Glutamatergic neuron (in vitro differentiated cells): ENCODE data around the gene TTC34. TPM values are rescaled to one million over a fixed set of nuclear protein-coding genes. Genes with fewer than 3 reads are reported as not detected.

Experiments
- DNase-seq: peaks from one replicate; pipeline ENCODE4 v3.0.0; 2022
- H3K27ac Mint-ChIP-seq: one replicate; pipeline ENCODE4 v1.8.0; 2020; ENCODE audit warnings: mild to moderate bottlenecking, mixed read lengths, inconsistent platforms; ENCODE audit not compliant: unreplicated experiment
- H3K27me3 Mint-ChIP-seq: one replicate; pipeline ENCODE4 v1.8.0; 2020; ENCODE audit warnings: mild to moderate bottlenecking, moderate library complexity, mixed read lengths, inconsistent platforms; ENCODE audit not compliant: unreplicated experiment
- H3K36me3 Mint-ChIP-seq: one replicate; pipeline ENCODE4 v1.8.0; 2020; ENCODE audit warnings: mild to moderate bottlenecking, mixed read lengths, inconsistent platforms; ENCODE audit not compliant: unreplicated experiment
- H3K4me1 Mint-ChIP-seq: one replicate; pipeline ENCODE4 v1.8.0; 2020; ENCODE audit warnings: mild to moderate bottlenecking, low read depth, mixed read lengths, inconsistent platforms; ENCODE audit not compliant: unreplicated experiment
- H3K4me3 Mint-ChIP-seq: one replicate; pipeline ENCODE4 v1.8.0; 2020; ENCODE audit warnings: mild to moderate bottlenecking, mixed read lengths, inconsistent platforms; ENCODE audit not compliant: unreplicated experiment
- H3K9me3 Mint-ChIP-seq: one replicate; pipeline ENCODE4 v1.8.0; 2020; ENCODE audit warnings: mild to moderate bottlenecking, moderate library complexity, mixed read lengths, inconsistent platforms; ENCODE audit not compliant: unreplicated experiment
- CTCF ChIP-seq: fragments of 200-600 bp; sonication (generic); IDR thresholded peaks from one replicate; pipeline ENCODE4 v1.5.0; 2021; ENCODE audit not compliant: partially characterized antibody, unreplicated experiment
- total RNA-seq: library from RNA; stranded (reverse); fragmentation: NEBNext Ultra II Directional; extraction: Animal tissue kit (Norgen Biotek cat#: 25700); gene quantifications from one replicate; pipeline ENCODE4 v1.2.1, GENCODE V29; 2021; ENCODE audit not compliant: unreplicated experiment

TTC34 gene
- total RNA-seq, 1 donor from 2014 or later: 0.74 TPM

- Mint-ChIP-seq H3K36me3 (no peaks in the 10 kb centered on the region), H3K27me3 (peaks cover 6% of the 10 kb centered on the region), H3K4me3 (no peak overlapping the region), H3K27ac (no peak overlapping the region), H3K9me3 (peaks cover 1% of the 10 kb centered on the region), H3K4me1 (no peaks in the 10 kb centered on the region)
- TF ChIP-seq CTCF: no peak
- no peak for DNase-seq
These were observed 31.3 kb upstream of the TTC34 start for GRCh38 chr1:2832506-2833453.

DNA sequence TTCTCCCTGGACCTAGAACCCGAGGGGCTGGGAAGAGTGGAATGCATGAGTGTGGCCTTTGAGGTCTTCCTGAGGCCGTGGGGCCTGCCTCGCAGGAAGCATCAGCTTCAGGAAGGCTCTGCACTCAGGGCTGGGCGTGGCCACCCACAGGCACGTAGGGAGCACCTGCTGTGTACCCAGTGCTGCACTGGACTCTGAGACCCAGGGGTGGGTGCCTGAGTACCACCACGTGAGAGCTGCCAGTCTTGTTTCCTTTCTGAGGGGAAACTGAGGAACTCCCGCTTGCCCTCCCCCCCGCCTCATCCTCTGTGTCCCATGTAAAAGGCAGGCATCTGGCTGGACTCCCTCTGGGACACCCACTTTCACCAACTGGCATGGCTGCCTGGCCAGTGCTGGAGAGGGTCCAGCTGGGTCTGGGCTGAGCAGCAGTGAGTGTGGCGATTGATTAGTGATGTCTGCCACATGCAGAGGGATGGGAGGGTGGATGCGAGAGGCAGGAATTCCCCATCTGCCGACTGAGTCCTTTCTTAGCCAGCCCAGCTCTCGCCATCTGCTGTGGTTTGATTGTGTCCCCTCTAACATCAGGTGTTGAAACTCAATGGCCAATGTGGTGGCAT is 30.2 kb upstream of the TTC34 start:
- Mint-ChIP-seq H3K27ac (no peak overlapping the region), H3K4me1 (no peaks in the 10 kb centered on the region), H3K27me3 (peaks cover 6% of the 10 kb centered on the region), H3K9me3 (peaks cover 1% of the 10 kb centered on the region), H3K36me3 (no peaks in the 10 kb centered on the region), H3K4me3 (no peak overlapping the region)
- DNase-seq: no peak
- no peak for TF ChIP-seq CTCF

DNA sequence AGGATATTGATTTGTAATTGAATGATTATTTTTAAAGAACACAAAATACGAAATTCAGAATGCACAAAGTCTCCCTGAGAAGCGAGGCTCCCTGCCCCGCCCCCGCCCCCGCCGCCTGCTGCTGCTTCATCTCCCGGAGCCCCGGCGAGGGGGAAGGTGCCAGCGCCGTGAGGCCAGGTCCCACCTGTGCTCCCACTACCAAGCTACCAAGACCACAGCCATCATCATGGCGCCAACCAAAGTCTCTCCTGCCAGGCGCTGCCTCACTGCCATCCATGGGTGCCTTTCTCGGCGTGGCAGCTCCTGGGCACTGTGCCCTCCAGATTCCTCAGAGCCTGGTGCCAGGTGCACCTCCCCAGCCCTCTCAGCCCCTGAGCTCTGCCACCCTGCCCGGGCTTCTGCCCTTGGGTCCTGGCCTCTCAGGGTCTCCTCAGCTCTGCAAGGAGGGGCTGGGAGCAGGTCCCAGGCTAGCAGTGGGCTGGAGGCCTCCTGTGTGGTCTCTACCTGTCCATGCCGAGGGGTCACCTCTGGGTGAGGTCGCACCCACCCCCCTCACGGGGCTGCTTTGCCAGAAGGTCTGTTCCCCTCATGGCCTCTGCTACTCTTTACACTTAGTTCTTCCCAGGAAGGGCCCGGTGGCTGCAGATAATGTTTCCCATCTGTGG is 29.4 kb upstream of the TTC34 start:
- no peak overlapping the region for H3K4me3 Mint-ChIP-seq

DNA sequence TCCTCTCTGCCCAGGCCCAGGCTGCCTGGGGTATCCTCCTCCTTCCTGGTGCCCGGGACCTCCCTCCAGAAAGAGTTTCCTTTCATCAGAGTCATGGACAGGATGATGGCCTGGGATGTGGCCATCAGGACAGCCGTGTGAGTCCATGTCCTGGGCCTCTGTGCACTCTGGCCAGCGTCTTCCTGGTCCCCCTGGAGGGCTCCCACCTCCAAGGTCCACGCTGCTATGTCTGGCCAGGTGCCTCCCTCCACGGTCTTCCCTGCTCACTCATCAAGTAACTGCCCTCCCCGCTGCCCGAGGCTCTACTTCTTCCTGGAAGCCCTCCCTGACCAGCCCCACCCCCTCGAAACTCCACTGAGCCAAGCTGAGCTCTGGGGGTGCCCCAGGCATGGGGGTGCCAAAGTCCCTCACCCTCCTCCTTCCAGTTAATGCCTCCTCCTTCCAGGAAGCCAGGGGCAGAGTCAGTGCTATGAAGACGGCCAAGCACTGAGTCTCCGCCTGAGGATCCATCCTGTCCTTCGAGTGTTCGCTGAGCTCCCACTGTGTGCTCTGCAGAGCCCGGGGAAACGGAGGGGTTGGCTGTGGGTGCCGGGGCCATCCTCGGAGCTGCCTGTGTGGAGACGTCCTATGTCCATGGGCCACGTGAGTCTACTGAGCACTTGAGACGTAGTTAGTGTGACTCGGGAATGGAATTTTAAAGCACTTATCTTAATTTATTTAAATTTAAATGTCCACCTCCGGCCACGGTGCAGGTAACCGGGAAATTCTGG is 28.5 kb upstream of the TTC34 start:
- no peak for TF ChIP-seq CTCF
- H3K27me3 Mint-ChIP-seq: peaks cover 6% of the 10 kb centered on the region
- H3K4me3 Mint-ChIP-seq: no peak overlapping the region
- H3K27ac Mint-ChIP-seq: no peak overlapping the region
- H3K36me3 Mint-ChIP-seq: no peaks in the 10 kb centered on the region
- peaks cover 1% of the 10 kb centered on the region for H3K9me3 Mint-ChIP-seq
- H3K4me1 Mint-ChIP-seq: no peaks in the 10 kb centered on the region
- DNase-seq: no peak

More for the DNA sequence above, 29.4 kb upstream of the TTC34 start:
- Mint-ChIP-seq H3K36me3 (no peaks in the 10 kb centered on the region), H3K27ac (no peak overlapping the region), H3K9me3 (peaks cover 1% of the 10 kb centered on the region), H3K27me3 (peaks cover 6% of the 10 kb centered on the region), H3K4me1 (no peaks in the 10 kb centered on the region)
- no peak for DNase-seq
- no peak for TF ChIP-seq CTCF
